B cell (primary cell): Measurements from ENCODE around the gene CD36. TPM values are rescaled to one million over a fixed set of nuclear protein-coding genes. Genes with fewer than 3 reads are reported as not detected.

Experiments used
- ATAC-seq: fragments of 200-7000 bp; cut with Tn5 transposase; one replicate; pipeline ENCODE4 v1.10.0; 2021; ENCODE audit warnings: low read depth, mild to moderate bottlenecking, moderate number of reproducible peaks, moderate library complexity
- CTCF ChIA-PET: fragments of 350-600 bp; sonication (Branson Sonifier 250); formaldehyde crosslinking; loops from one replicate; lab custom pipeline; 2021; ENCODE audit warnings: antibody characterized with exemption, inconsistent platforms; lab: Charles Lee
- POLR2A ChIA-PET: fragments of 350-600 bp; sonication (Branson Sonifier 250); formaldehyde crosslinking; loops from one replicate; lab custom pipeline; 2021; ENCODE audit warnings: antibody characterized with exemption; lab: Charles Lee
- DNase-seq: peaks from one replicate; pipeline ENCODE4 v3.0.0; 2013
- H2AFZ ChIP-seq: 2 replicates; pipeline ENCODE4 v1.6.1; 2012; ENCODE audit warnings: mild to moderate bottlenecking, low read depth, low read length; ENCODE audit not compliant: insufficient read depth, poor library complexity, severe bottlenecking
- H3K27ac ChIP-seq, 2 donors: 1 replicate in 1 of 2; 2 replicates in 1 of 2; pipeline ENCODE4 v1.5.1; 2012 to 2013; ENCODE audit warnings: low read length in 2 of 2, mild to moderate bottlenecking in 2 of 2, moderate library complexity in 1 of 2
- H3K27me3 ChIP-seq, 4 experiments: fragments of 200-600 bp in 1 of 4; sonication (generic) in 1 of 4; replicated peaks in 1 of 4; 1 replicate in 2 of 4; 2 replicates in 2 of 4; pipeline versions ENCODE4 v1.6.1 to v1.7.0; 2013 to 2016; ENCODE audit warnings: low read length in 3 of 4, mild to moderate bottlenecking in 2 of 4, mixed read lengths in 1 of 4, moderate library complexity in 1 of 4; ENCODE audit not compliant: insufficient read depth in 4 of 4, control insufficient read depth in 3 of 4; ENCODE audit errors: control extremely low read depth in 1 of 4
- H3K36me3 ChIP-seq, 2 experiments: replicated peaks in 1 of 2; 1 replicate in 1 of 2; 2 replicates in 1 of 2; pipeline versions ENCODE4 v1.6.1 to v1.7.1; 2013; ENCODE audit warnings: low read length in 1 of 2; ENCODE audit not compliant: insufficient read depth in 2 of 2, control insufficient read depth in 1 of 2; ENCODE audit errors: control extremely low read depth in 1 of 2, extremely low read depth in 1 of 2
- H3K4me1 ChIP-seq, 2 donors: fragments of 200-600 bp in 1 of 2; sonication (generic) in 1 of 2; 1 replicate in 1 of 2; 2 replicates in 1 of 2; pipeline versions ENCODE4 v1.5.1 to v1.6.1; 2013 to 2017; ENCODE audit warnings: low read length in 2 of 2; ENCODE audit not compliant: control insufficient read depth in 2 of 2, insufficient read depth in 2 of 2
- H3K4me2 ChIP-seq: replicated peaks from 2 replicates; pipeline ENCODE3; 2012; ENCODE audit warnings: mild to moderate bottlenecking, low read depth, low read length; ENCODE audit not compliant: poor library complexity, severe bottlenecking
- H3K4me3 ChIP-seq, 5 experiments: fragments of 200-600 bp in 1 of 5; sonication (generic) in 1 of 5; 1 replicate in 3 of 5; 2 replicates in 2 of 5; pipeline versions ENCODE4 v1.5.1 to v1.7.0; 2011 to 2016; ENCODE audit warnings: low read length in 4 of 5, mild to moderate bottlenecking in 4 of 5, low read depth in 2 of 5, control low read depth in 1 of 5, moderate library complexity in 1 of 5; ENCODE audit not compliant: insufficient read depth in 1 of 5; ENCODE audit errors: control extremely low read depth in 1 of 5, extremely low read depth in 1 of 5
- H3K79me2 ChIP-seq: fragments of 200-600 bp; sonication (generic); one replicate; pipeline ENCODE4 v1.6.0; 2016; ENCODE audit warnings: low read length; ENCODE audit not compliant: control insufficient read depth, insufficient read depth
- H3K9ac ChIP-seq: fragments of 200-600 bp; sonication (generic); 2 replicates; pipeline ENCODE4 v1.6.1; 2017; ENCODE audit warnings: mild to moderate bottlenecking, low read length, moderate library complexity
- H3K9me3 ChIP-seq, 3 donors: one replicate each; pipeline versions ENCODE4 v1.6.1 to v1.7.1; 2013; ENCODE audit warnings: low read length in 2 of 3; ENCODE audit not compliant: control insufficient read depth in 2 of 3, insufficient read depth in 1 of 3; ENCODE audit errors: control extremely low read depth in 1 of 3
- H4K20me1 ChIP-seq: 2 replicates; pipeline ENCODE4 v1.6.0; 2012; ENCODE audit warnings: mild to moderate bottlenecking, low read length; ENCODE audit not compliant: insufficient read depth, control insufficient read depth, poor library complexity, severe bottlenecking
- H3K27ac Mint-ChIP-seq: one replicate; pipeline ENCODE4 v1.8.0; 2021; ENCODE audit warnings: mixed read lengths
- H3K27me3 Mint-ChIP-seq: one replicate; pipeline ENCODE4 v1.8.0; 2021; ENCODE audit warnings: mixed read lengths
- H3K4me1 Mint-ChIP-seq: one replicate; pipeline ENCODE4 v1.8.0; 2021; ENCODE audit warnings: mixed read lengths
- H3K4me3 Mint-ChIP-seq: one replicate; pipeline ENCODE4 v1.8.0; 2021; ENCODE audit warnings: mixed read lengths
- H3K9me3 Mint-ChIP-seq: one replicate; pipeline ENCODE4 v1.8.0; 2022; ENCODE audit warnings: mixed read lengths; ENCODE audit not compliant: insufficient read depth
- CTCF ChIP-seq: fragments of 200-600 bp; IDR thresholded peaks from one replicate; pipeline ENCODE4 v1.8.0; 2022; ENCODE audit warnings: antibody characterized with exemption, mild to moderate bottlenecking
- EZH2 ChIP-seq: IDR thresholded peaks from 2 replicates; pipeline ENCODE4 v1.6.1; 2012; ENCODE audit warnings: borderline replicate concordance, low read depth, mild to moderate bottlenecking, moderate library complexity, low read length; ENCODE audit not compliant: insufficient read depth, poor library complexity, severe bottlenecking
- WGBS: methylation state at CpG from one replicate; pipeline ENCODE4 v1.1.5; 2013; ENCODE audit warnings: missing lambda C conversion rate; ENCODE audit not compliant: insufficient coverage; 5-methylcytosine and 5-hydroxymethylcytosine counted together
- intact Hi-C: fragments of 100-400 bp; cut with micrococcal nuclease; formaldehyde crosslinking; loops from one replicate; pipeline ENCODE4 v1.10.0; 2022
- polyA plus RNA-seq: library from polyadenylated mRNA; depleted of rRNA; stranded (reverse); fragments of >200 nt; gene quantifications from 2 replicates; pipeline ENCODE4 v1.2.3, GENCODE V29; 2012
- total RNA-seq, 2 donors: library from RNA; stranded (reverse); fragments of 120-200 nt in 1 of 2; gene quantifications; 1 replicate in 1 of 2; 2 replicates in 1 of 2; pipeline versions ENCODE4 v1.2.3 to v1.2.4, GENCODE V29; 2013 to 2022

CD36 gene
- total and polyA plus RNA-seq, 2 donors (not counting 1 experiment from before 2014, with no cell fraction given): 0.37 to 2.3 TPM

GRCh38 chr7:80603940-80604339, 34.5 kb upstream of the CD36 start:
- H3K4me3 Mint-ChIP-seq: no peak overlapping the region
- Histone ChIP-seq H3K9me3 (peaks cover 0 to 2% (median 0%) of the 10 kb centered on the region in 3 donors), H3K4me1 (no peaks in the 10 kb centered on the region), H3K79me2 (no peaks in the 10 kb centered on the region), H3K9ac (no peak overlapping the region), H3K27ac (no peak overlapping the region), H3K4me3 (no peak overlapping the region), H4K20me1 (no peaks in the 10 kb centered on the region), H2AFZ (no peak overlapping the region), H3K4me2 (no peak overlapping the region), H3K36me3 (no peaks in the 10 kb centered on the region), H3K27me3 (no peaks in the 10 kb centered on the region)
- no peaks in the 10 kb centered on the region for H3K9me3 Mint-ChIP-seq
- intact Hi-C loops: no loop called here
- no peaks in the 10 kb centered on the region for H3K4me1 Mint-ChIP-seq
- TF ChIP-seq EZH2 (no peak), CTCF (no peak)
- ChIA-PET CTCF (no interaction called here), POLR2A (no interaction called here)
- H3K27me3 Mint-ChIP-seq: no peaks in the 10 kb centered on the region
- H3K27ac Mint-ChIP-seq: no peak overlapping the region
- no CpG with 5 or more reads among the region's 2 CpGs for WGBS
- ATAC-seq (no peak), DNase-seq (no peak)

GRCh38 chr7:80604436-80604835, 34.0 kb upstream of the CD36 start:
- no peak overlapping the region for H3K27ac ChIP-seq
- H2AFZ ChIP-seq: no peak overlapping the region
- H4K20me1 ChIP-seq: no peaks in the 10 kb centered on the region
- no peaks in the 10 kb centered on the region for H3K79me2 ChIP-seq
- Mint-ChIP-seq H3K4me3 (no peak overlapping the region), H3K27ac (no peak overlapping the region), H3K4me1 (no peaks in the 10 kb centered on the region), H3K9me3 (no peaks in the 10 kb centered on the region), H3K27me3 (no peaks in the 10 kb centered on the region)
- H3K36me3 ChIP-seq: no peaks in the 10 kb centered on the region
- H3K9me3 ChIP-seq: peaks cover 0 to 2% (median 0%) of the 10 kb centered on the region in 3 donors
- ATAC-seq (no peak), DNase-seq (no peak)
- ChIA-PET POLR2A (no interaction called here), CTCF (no interaction called here)
- no peak overlapping the region for H3K4me2 ChIP-seq
- no peak overlapping the region for H3K4me3 ChIP-seq
- H3K4me1 ChIP-seq: no peaks in the 10 kb centered on the region
- intact Hi-C loops: no loop called here
- H3K27me3 ChIP-seq: no peaks in the 10 kb centered on the region
- no peak overlapping the region for H3K9ac ChIP-seq
- no peak for TF ChIP-seq EZH2
- no peak for TF ChIP-seq CTCF
- WGBS: no CpG with 5 or more reads among the region's 2 CpGs
